H1 (cell line): ENCODE data around the gene CAV3.

Experiments used
- CTCF ChIP-seq, 3 experiments: IDR thresholded peaks; 1 replicate in 2 of 3; 2 replicates in 1 of 3; pipeline versions ENCODE4 v1.5.1 to v1.6.1; 2011; ENCODE audit warnings: low read length in 3 of 3, mild to moderate bottlenecking in 3 of 3, inconsistent platforms in 2 of 3, low read depth in 1 of 3, moderate library complexity in 1 of 3; ENCODE audit not compliant: insufficient read depth in 1 of 3; ENCODE audit errors: control extremely low read depth in 1 of 3
- JUND ChIP-seq: IDR thresholded peaks from 2 replicates; pipeline ENCODE4 v1.6.1; 2011; ENCODE audit warnings: mild to moderate bottlenecking, improper control_type of control experiment, low read length
- POLR2A ChIP-seq, 2 experiments: IDR thresholded peaks; 1 replicate in 1 of 2; 2 replicates in 1 of 2; pipeline ENCODE4 v1.6.1; 2011; ENCODE audit warnings: low read depth in 2 of 2, low read length in 2 of 2, mild to moderate bottlenecking in 2 of 2; ENCODE audit errors: control extremely low read depth in 1 of 2
- SP4 ChIP-seq: IDR thresholded peaks from 2 replicates; pipeline ENCODE4 v1.6.1; 2012; ENCODE audit warnings: low read length, inconsistent platforms

GRCh38 chr3:8773941-8774542 lies 40.4 kb downstream of the CAV3 start:
- TF ChIP-seq POLR2A (IDR thresholded peaks at IDR 0.05; ENCODE audit: control extremely low read depth in 1 of 2, low read depth in 2 of 2, low read length in 2 of 2) (no peak), SP4 (no peak), JUND (no peak), CTCF (IDR thresholded peaks at IDR 0.05; ENCODE audit: control extremely low read depth in 1 of 3, insufficient read depth in 1 of 3, low read depth in 1 of 3, low read length in 3 of 3) (no peak)
